ACC112 (cell line): ENCODE results near the gene CLDN5.

Experiments used
- H2AFZ ChIP-seq: fragments of 200-600 bp; sonication (generic); one replicate; pipeline ENCODE4 v1.6.0; 2017; ENCODE audit warnings: antibody characterized with exemption, low read length; ENCODE audit not compliant: unreplicated experiment
- H3K27ac ChIP-seq: fragments of 200-600 bp; sonication (generic); 2 replicates; pipeline ENCODE4 v1.5.1; 2014; ENCODE audit warnings: low read depth, mild to moderate bottlenecking, antibody characterized with exemption, low read length, moderate library complexity
- H3K27me3 ChIP-seq: fragments of 200-600 bp; sonication (generic); 2 replicates; pipeline ENCODE4 v1.6.1; 2014; ENCODE audit warnings: mild to moderate bottlenecking, antibody characterized with exemption, low read length, moderate library complexity, mixed read lengths; ENCODE audit not compliant: insufficient read depth
- H3K36me3 ChIP-seq: fragments of 200-600 bp; sonication (generic); 2 replicates; pipeline ENCODE4 v1.6.1; 2016; ENCODE audit warnings: mild to moderate bottlenecking, antibody characterized with exemption, low read length, moderate library complexity, mixed read lengths; ENCODE audit not compliant: insufficient read depth
- H3K4me1 ChIP-seq: fragments of 200-600 bp; sonication (generic); one replicate; pipeline ENCODE4 v1.6.1; 2016; ENCODE audit warnings: low read length, mixed read lengths; ENCODE audit not compliant: insufficient read depth, unreplicated experiment, control insufficient read depth
- H3K4me3 ChIP-seq: fragments of 200-600 bp; sonication (generic); 2 replicates; pipeline ENCODE4 v1.5.1; 2014; ENCODE audit warnings: mild to moderate bottlenecking, low read depth, low read length
- H3K79me2 ChIP-seq: fragments of 200-600 bp; sonication (generic); one replicate; pipeline ENCODE4 v1.6.0; 2016; ENCODE audit warnings: low read length; ENCODE audit not compliant: control insufficient read depth, unreplicated experiment, insufficient read depth

The CLDN5 gene

DNA sequence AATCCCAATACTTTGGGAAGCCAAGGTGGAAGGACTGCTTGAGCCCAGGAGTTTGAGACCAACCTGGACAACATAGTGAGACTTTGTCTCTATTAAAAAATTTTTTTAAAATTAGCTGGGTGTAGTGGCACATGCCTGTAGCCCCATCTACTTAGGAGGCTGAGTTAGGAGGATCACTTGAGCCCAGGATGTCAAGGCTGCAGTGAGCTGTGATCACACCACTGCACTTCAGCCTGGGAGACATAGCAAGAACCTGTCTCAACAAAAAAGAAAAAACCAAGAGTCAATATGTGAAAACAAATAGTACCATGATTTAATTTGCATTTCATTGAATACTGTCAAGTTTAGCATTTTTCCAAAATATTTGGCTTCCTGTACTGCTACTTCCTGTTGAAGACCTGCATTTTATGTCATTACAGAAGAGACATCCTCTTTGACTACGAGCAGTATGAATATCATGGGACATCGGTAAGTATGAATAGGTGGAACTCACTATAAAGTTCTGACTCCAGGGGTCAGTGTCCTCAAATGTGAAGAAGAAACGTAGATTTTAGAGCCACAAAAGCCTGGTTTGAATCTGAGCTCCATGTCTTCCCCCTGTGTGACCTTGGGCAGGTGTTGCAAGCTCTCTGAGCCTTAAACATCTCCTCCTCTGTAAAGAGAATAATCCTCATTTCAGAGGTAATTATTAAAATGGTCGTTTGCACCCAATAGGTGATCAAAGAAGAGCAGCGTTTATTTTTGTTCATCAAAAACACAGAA, 28.5 kb downstream of the CLDN5 start:
- H3K27me3 ChIP-seq: no peaks in the 10 kb centered on the region
- H3K4me1 ChIP-seq: peaks cover 7% of the 10 kb centered on the region
- no peaks in the 10 kb centered on the region for H3K36me3 ChIP-seq
- no peak overlapping the region for H2AFZ ChIP-seq
- no peak overlapping the region for H3K4me3 ChIP-seq
- no peaks in the 10 kb centered on the region for H3K79me2 ChIP-seq
- H3K27ac ChIP-seq: no peak overlapping the region

DNA sequence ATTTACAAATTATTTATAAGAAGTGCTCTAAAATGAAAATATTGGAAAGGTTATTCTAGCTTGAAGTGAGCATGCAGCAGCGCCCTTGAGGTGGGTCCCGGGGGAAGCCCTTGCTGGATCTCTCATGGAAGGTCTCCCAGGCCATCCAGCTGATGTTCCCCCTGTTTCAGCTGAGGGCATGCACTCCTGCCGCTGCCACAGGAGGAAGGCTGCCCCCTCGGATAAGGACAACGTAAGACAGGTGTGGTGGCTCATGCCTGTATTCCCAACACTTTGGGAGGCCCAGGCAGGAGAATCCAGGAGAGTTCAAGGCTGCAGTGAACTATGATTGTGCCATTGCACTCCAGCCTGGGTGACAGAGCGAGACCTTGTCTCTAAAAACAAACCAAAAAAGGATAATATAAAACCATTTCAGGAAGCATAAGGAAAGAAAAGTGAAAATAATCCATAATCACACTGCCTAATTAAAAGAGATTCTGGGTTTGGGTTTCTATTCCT, 29.5 kb downstream of the CLDN5 start:
- Histone ChIP-seq H3K4me3 (no peak overlapping the region), H3K36me3 (no peaks in the 10 kb centered on the region), H3K27ac (no peak overlapping the region)

DNA sequence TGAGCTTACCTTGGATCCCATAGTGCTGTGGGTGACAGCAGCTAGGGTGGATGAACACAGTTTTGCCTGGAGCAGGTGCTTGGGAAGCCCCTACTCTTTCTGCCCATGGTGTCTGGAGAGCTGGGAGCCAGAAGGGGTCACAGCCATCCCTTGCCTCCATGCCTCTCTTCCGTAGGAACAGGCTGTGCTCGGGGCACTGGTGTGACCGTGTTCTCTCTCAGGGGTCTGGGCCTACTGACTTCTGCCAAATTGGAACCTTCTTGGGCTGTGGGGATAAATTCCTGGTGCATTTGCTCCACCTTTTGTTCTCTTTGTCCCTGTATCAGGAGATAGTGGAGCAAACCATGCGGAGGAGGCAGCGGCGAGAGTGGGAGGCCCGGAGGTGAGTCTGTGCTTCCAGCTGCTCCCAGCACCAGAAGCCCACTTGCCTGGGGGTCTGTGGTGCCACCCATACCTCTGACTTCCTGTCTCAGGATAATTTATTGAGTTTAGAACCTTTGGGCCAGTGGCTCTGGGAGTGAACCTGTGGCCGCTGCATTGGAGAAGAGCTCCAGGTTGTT, 30.1 kb downstream of the CLDN5 start:
- Histone ChIP-seq H3K4me3 (no peak overlapping the region), H3K27me3 (no peaks in the 10 kb centered on the region), H3K36me3 (no peaks in the 10 kb centered on the region), H2AFZ (no peak overlapping the region), H3K79me2 (no peaks in the 10 kb centered on the region), H3K4me1 (peaks cover 7% of the 10 kb centered on the region), H3K27ac (no peak overlapping the region)

More for the DNA sequence above, 29.5 kb downstream of the CLDN5 start:
- no peak overlapping the region for H2AFZ ChIP-seq
- no peaks in the 10 kb centered on the region for H3K79me2 ChIP-seq
- H3K27me3 ChIP-seq: no peaks in the 10 kb centered on the region
- peaks cover 7% of the 10 kb centered on the region for H3K4me1 ChIP-seq

DNA sequence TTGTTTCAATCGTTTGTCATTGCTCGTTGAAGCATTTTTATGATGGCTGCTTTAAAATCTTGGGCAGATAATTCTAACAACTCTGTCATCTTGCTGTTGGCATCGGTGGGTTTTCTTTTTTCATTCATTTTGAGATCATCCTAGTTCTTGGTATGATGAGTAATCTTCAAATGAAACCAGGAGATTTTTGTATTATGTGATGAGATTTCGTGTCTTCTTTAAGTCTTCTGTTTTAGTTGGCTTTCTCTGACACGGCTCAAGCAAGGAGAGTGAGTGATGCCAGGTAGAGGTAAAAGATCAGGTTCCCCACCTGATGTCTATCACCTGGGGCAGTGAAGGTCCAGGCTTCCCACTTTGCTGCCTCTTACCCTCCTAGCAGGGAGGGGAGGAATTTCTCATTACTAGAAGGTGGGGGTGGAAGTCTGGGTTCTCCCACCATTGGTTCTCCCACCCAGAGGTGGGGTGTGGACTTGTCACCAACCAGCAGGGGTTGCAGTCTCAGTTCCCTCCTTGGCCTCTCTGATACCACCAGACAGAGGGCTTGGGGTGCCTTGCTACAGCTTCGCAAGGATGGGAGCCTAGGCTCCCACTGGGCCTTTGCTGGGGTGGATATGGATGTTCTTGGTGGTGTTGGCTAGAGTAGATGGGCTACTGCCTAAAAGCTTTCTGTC, 31.6 kb downstream of the CLDN5 start:
- no peaks in the 10 kb centered on the region for H3K27me3 ChIP-seq
- H3K4me3 ChIP-seq: no peak overlapping the region
- H2AFZ ChIP-seq: no peak overlapping the region
- H3K4me1 ChIP-seq: peaks cover 7% of the 10 kb centered on the region
- H3K36me3 ChIP-seq: no peaks in the 10 kb centered on the region
- H3K27ac ChIP-seq: no peak overlapping the region
- H3K79me2 ChIP-seq: no peaks in the 10 kb centered on the region

DNA sequence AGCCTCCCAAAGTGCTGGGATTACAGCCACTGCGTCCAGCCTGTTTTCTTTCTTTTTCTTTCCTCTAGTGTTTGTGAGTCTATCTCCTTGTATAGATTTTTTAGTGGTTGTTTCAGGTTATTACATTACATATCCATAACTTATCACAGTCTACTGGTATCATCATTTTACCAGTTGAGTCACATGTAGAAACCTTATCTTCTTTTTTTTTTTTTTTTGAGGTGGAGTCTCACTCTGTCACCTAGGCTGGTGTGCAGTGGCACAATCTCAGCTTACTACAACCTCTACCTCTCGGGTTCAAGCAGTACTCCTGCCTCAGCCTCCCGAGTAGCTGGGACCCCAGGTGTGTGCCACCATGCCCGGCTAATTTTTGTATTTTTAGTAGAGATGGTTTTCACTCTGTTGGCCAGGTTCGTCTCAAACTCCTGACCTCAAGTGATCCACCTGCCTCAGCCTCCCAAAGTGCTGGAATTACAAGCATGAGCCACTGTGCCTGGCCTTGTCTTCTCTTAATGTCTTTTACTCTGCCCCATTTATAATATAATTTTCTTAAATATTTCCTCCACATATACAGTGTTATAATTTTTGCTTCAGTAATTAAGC, 33.5 kb downstream of the CLDN5 start:
- H3K79me2 ChIP-seq: no peaks in the 10 kb centered on the region
- H3K4me3 ChIP-seq: no peak overlapping the region
- no peaks in the 10 kb centered on the region for H3K36me3 ChIP-seq
- H3K27me3 ChIP-seq: no peaks in the 10 kb centered on the region
- no peak overlapping the region for H3K27ac ChIP-seq
- H2AFZ ChIP-seq: no peak overlapping the region
- H3K4me1 ChIP-seq: no peaks in the 10 kb centered on the region

DNA sequence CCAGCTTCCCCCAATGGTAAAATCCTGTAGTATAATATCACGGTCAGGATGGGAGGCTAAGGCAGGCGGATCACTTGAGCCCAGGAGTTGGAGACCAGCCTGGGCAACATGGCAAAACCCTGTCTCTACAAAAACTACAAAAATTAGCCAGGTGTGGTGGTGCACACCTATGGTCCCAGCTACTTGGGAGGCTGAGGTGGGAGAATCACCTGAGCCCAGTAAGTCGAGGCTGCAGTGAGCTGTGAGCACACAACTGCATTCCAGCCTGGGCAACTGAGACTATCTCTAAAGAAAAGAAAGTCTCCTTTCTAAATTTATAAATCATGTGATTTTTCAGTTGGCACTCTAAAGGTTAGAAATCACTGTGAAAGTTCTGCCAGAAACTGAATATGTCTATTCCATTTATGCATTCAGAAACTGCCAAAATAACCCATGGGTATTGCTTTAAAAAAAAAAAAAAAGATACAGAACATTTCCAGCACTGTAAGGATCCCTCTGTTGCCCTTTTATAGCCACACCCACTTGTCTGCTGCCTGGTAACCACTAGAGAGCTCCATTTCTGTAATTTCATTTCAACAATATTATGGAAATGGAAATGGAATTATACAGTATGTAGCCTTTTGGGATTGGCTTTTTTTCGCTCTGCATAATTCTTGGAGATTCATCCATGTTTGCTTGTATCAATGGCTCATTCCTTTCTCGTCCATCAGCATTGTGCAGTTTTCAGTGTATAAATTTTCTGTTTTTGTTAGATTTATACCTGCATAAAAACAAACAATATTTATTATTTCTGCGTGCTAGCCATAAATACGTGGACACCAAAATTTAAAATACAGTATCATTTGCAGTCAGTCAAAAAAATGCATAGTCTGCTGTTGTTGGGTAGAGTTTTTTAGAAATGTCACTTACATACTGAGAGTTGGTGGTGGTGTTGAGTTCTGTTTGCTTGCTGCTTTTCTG, 35.0 kb downstream of the CLDN5 start:
- no peak overlapping the region for H3K4me3 ChIP-seq
- H3K27me3 ChIP-seq: no peaks in the 10 kb centered on the region
- H3K79me2 ChIP-seq: no peaks in the 10 kb centered on the region
- no peak overlapping the region for H2AFZ ChIP-seq
- no peak overlapping the region for H3K27ac ChIP-seq
- peaks cover 4% of the 10 kb centered on the region; the same call in 1 of the 2 replicates for H3K36me3 ChIP-seq
- peaks cover 5% of the 10 kb centered on the region for H3K4me1 ChIP-seq

DNA sequence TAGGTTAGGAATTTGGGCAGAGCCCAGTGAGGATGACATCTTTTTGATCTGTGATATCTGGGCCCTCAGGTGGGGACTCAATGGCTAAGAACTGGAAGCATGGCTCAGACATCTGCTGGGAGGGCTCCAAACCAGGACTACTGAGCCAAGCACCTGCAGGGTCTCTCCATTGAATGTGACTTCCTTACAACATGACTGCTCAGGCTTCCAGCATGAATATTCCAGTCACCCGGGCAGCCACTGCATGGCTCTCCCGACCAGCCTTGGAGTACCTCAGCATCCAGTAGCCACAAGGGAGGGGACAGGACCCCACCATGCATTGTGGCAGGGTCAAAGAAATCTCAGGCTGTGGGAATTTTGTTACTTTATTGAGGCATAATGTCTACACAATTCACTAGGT, 35.9 kb downstream of the CLDN5 start:
- H3K36me3 ChIP-seq: peaks cover 4% of the 10 kb centered on the region; the same call in 1 of the 2 replicates
- H3K79me2 ChIP-seq: no peaks in the 10 kb centered on the region
- no peaks in the 10 kb centered on the region for H3K27me3 ChIP-seq
- H2AFZ ChIP-seq: no peak overlapping the region
- H3K27ac ChIP-seq: no peak overlapping the region
- H3K4me3 ChIP-seq: no peak overlapping the region
- H3K4me1 ChIP-seq: peaks cover 14% of the 10 kb centered on the region

DNA sequence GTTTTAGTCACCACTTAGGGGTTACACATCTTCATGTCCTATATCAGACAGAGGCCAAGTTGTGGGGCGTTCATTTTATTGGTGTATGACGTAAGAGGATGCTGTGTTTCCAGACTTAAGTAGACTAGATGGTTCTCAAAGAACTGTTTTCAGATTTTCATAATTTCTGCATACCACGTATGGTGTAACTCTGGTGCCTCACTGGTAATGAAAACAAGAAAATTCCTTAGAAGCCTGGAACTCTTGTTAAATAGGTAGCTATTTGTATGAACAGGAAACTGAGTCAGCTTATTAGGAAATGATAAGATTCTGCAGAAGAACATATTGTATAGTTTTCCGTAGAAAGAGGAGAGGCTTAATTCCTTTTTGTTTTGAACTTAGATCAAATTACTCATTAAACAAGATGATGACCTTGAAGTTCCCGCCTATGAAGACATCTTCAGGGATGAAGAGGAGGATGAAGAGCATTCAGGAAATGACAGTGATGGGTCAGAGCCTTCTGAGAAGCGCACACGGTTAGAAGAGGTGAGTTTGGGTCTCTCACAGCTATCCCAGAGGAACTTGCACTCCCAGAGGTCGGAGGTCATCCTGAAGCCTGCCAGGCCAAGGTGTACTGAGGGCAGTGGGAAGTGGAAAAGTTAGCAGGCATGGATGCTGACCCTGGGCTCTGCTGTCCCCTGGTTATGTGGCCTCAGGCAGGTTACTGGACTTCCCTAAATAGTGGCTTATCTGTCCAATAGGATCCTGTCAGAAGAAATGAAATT, 40.5 kb downstream of the CLDN5 start:
- peaks cover 31% of the 10 kb centered on the region for H3K4me1 ChIP-seq
- no peaks in the 10 kb centered on the region for H3K27me3 ChIP-seq
- peaks cover 4% of the 10 kb centered on the region; the same call in 1 of the 2 replicates for H3K36me3 ChIP-seq
- H3K79me2 ChIP-seq: peaks cover 19% of the 10 kb centered on the region
- H3K27ac ChIP-seq: peak overlapping the region; percentile 84
- H2AFZ ChIP-seq: no peak overlapping the region
- H3K4me3 ChIP-seq: 0 out of 2 replicates have a peak overlapping the region, but pooled peaks have one; percentile 37

DNA sequence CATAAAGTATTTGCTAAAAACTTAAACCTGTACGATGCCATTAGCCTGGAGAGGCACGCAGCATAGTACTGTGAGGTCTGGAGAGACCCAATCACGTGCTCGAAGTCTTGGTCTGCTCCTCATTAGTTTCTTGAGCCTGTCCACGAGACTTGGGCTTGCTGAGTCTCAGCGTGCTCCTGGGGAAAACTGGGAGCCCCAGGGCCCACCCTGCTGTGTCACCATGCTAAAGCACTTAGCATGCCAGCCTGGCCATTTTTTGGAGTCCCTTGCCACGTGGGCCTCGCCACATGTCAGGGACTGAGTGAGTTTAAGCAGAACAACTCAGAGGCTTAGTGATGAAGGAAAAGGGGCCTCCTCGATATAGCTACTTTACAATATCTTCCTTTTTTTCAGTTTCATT, 41.9 kb downstream of the CLDN5 start:
- H3K36me3 ChIP-seq: peaks cover 4% of the 10 kb centered on the region; the same call in 1 of the 2 replicates
- no peak overlapping the region for H2AFZ ChIP-seq
- peaks cover 33% of the 10 kb centered on the region for H3K79me2 ChIP-seq
- H3K27ac ChIP-seq: peak overlapping the region; percentile 84
- H3K4me3 ChIP-seq: no peak overlapping the region
- no peaks in the 10 kb centered on the region for H3K27me3 ChIP-seq
- peaks cover 32% of the 10 kb centered on the region for H3K4me1 ChIP-seq
